DND-41 (cell line): ENCODE measurements around the gene PCDH10.

Experiments
- ATAC-seq: fragments of 200-7000 bp; cut with Tn5 transposase; 3 replicates; pipeline ENCODE4 v1.9.1; 2021; ENCODE audit warnings: low read depth; ENCODE audit not compliant: insufficient read depth
- DNase-seq: peaks from one replicate; pipeline ENCODE4 v3.0.0-alpha.2; 2020
- H2AFZ ChIP-seq: 2 replicates; pipeline ENCODE4 v1.6.0; 2012; ENCODE audit warnings: low read depth, low read length
- H3K27ac ChIP-seq: 2 replicates; pipeline ENCODE4 v1.5.1; 2012; ENCODE audit warnings: low read length, inconsistent platforms
- H3K27me3 ChIP-seq: fragments of 200-600 bp; sonication (generic); 2 replicates; pipeline ENCODE4 v1.6.0; 2012; ENCODE audit warnings: low read length, mild to moderate bottlenecking, inconsistent platforms; ENCODE audit not compliant: insufficient read depth, poor library complexity
- H3K36me3 ChIP-seq: 2 replicates; pipeline ENCODE4 v1.5.1; 2012; ENCODE audit warnings: low read length, inconsistent platforms; ENCODE audit not compliant: insufficient read depth
- H3K4me1 ChIP-seq: 2 replicates; pipeline ENCODE4 v1.5.1; 2012; ENCODE audit warnings: mild to moderate bottlenecking, low read length; ENCODE audit not compliant: insufficient read depth
- H3K4me2 ChIP-seq: 2 replicates; pipeline ENCODE4 v1.6.0; 2012; ENCODE audit warnings: mild to moderate bottlenecking, moderate library complexity, low read length, inconsistent platforms; ENCODE audit not compliant: insufficient read depth
- H3K4me3 ChIP-seq, 2 experiments: fragments of 200-600 bp in 1 of 2; shearing (Covaris generic) in 1 of 2; 2 replicates each; pipeline ENCODE4 v1.5.1; 2012 to 2016; ENCODE audit warnings: inconsistent platforms in 2 of 2, low read length in 2 of 2, mild to moderate bottlenecking in 2 of 2, low read depth in 1 of 2, moderate library complexity in 1 of 2
- H3K79me2 ChIP-seq: 2 replicates; pipeline ENCODE4 v1.6.0; 2012; ENCODE audit warnings: low read length, inconsistent platforms; ENCODE audit not compliant: insufficient read depth
- H3K9ac ChIP-seq: 2 replicates; pipeline ENCODE4 v1.6.0; 2012; ENCODE audit warnings: low read depth, mild to moderate bottlenecking, inconsistent platforms, low read length, moderate library complexity
- H3K9me3 ChIP-seq: 2 replicates; pipeline ENCODE4 v1.5.1; 2012; ENCODE audit warnings: low read length, moderate library complexity, mild to moderate bottlenecking, inconsistent platforms; ENCODE audit not compliant: insufficient read depth, severe bottlenecking
- H4K20me1 ChIP-seq: 2 replicates; pipeline ENCODE4 v1.6.0; 2012; ENCODE audit warnings: low read length; ENCODE audit not compliant: insufficient read depth
- EZH2 ChIP-seq: IDR thresholded peaks from 3 replicates; pipeline ENCODE4 v1.6.1; 2012; ENCODE audit warnings: borderline replicate concordance, low read depth, mild to moderate bottlenecking, moderate library complexity, low read length, inconsistent platforms; ENCODE audit not compliant: severe bottlenecking
- TF ChIP-seq, protein P1 (sequence below): IDR thresholded peaks from 2 replicates; pipeline ENCODE4 v1.5.1; 2012; ENCODE audit warnings: borderline replicate concordance, low read length, moderate library complexity, mild to moderate bottlenecking; ENCODE audit not compliant: poor library complexity, severe bottlenecking; ENCODE audit errors: extremely low read depth

PCDH10 gene

GRCh38 chr4:133161570-133162295, 12.6 kb downstream of the PCDH10 start:
- H3K9ac ChIP-seq, result no peak overlapping the region
- no peaks in the 10 kb centered on the region for H4K20me1 ChIP-seq
- DNase-seq (no peak), ATAC-seq (no peak)
- no peak overlapping the region for H2AFZ ChIP-seq
- TF ChIP-seq EZH2, result no peak
- TF ChIP-seq, protein P1, sequence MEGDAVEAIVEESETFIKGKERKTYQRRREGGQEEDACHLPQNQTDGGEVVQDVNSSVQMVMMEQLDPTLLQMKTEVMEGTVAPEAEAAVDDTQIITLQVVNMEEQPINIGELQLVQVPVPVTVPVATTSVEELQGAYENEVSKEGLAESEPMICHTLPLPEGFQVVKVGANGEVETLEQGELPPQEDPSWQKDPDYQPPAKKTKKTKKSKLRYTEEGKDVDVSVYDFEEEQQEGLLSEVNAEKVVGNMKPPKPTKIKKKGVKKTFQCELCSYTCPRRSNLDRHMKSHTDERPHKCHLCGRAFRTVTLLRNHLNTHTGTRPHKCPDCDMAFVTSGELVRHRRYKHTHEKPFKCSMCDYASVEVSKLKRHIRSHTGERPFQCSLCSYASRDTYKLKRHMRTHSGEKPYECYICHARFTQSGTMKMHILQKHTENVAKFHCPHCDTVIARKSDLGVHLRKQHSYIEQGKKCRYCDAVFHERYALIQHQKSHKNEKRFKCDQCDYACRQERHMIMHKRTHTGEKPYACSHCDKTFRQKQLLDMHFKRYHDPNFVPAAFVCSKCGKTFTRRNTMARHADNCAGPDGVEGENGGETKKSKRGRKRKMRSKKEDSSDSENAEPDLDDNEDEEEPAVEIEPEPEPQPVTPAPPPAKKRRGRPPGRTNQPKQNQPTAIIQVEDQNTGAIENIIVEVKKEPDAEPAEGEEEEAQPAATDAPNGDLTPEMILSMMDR, result no peak
- H3K27me3 ChIP-seq, result no peaks in the 10 kb centered on the region
- no peak overlapping the region for H3K4me2 ChIP-seq
- no peaks in the 10 kb centered on the region for H3K9me3 ChIP-seq
- no peaks in the 10 kb centered on the region for H3K79me2 ChIP-seq
- H3K4me3 ChIP-seq, result no peak overlapping the region
- H3K27ac ChIP-seq, result no peak overlapping the region
- H3K4me1 ChIP-seq, result peaks cover 18% of the 10 kb centered on the region
- no peaks in the 10 kb centered on the region for H3K36me3 ChIP-seq

GRCh38 chr4:133162941-133163340, 13.8 kb downstream of the PCDH10 start:
- Histone ChIP-seq H3K27ac (no peak overlapping the region), H3K27me3 (no peaks in the 10 kb centered on the region), H4K20me1 (no peaks in the 10 kb centered on the region), H3K9me3 (no peaks in the 10 kb centered on the region), H3K79me2 (no peaks in the 10 kb centered on the region), H3K4me3 (no peak overlapping the region), H3K36me3 (no peaks in the 10 kb centered on the region), H3K4me2 (no peak overlapping the region), H3K9ac (no peak overlapping the region), H2AFZ (peak overlapping the region; percentile 62), H3K4me1 (peaks cover 6% of the 10 kb centered on the region)
- TF ChIP-seq, protein P1, result no peak
- TF ChIP-seq EZH2, result no peak
- ATAC-seq, result no peak
- DNase-seq, result no peak

DNA sequence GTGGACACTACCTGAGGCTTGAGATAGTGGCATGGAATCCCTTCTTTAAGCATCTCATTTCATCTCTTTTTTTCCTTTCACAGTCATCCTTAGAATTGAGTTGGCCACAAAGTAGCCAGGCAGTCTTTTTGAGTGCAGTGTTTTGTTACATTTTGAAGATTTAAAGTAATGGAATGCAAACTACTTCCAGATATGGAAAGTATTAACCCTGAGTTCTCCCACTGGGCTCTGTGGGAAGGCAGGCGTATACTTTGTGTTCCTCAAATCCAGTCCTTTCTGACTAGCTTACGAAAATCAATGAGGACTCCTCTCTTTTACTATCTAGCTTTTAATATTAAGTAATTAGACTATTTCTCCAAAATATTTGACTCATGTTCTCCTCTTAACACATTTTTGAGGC, 29.9 kb downstream of the PCDH10 start:
- no peaks in the 10 kb centered on the region for H3K79me2 ChIP-seq
- H3K9me3 ChIP-seq, result peaks cover 2% of the 10 kb centered on the region
- H2AFZ ChIP-seq, result peak overlapping the region; percentile 25; the same call in 1 of the 2 replicates
- H3K36me3 ChIP-seq, result no peaks in the 10 kb centered on the region
- TF ChIP-seq, protein P1, result no peak
- no peak for TF ChIP-seq EZH2
- no peaks in the 10 kb centered on the region for H3K27me3 ChIP-seq
- H3K27ac ChIP-seq, result no peak overlapping the region
- no peak overlapping the region for H3K9ac ChIP-seq
- H3K4me1 ChIP-seq, result no peaks in the 10 kb centered on the region
- H4K20me1 ChIP-seq, result no peaks in the 10 kb centered on the region
- no peak overlapping the region for H3K4me3 ChIP-seq
- DNase-seq (no peak), ATAC-seq (no peak)
- H3K4me2 ChIP-seq, result no peak overlapping the region
